Measurements from ENCODE around the gene CALM3.

- TF ChIP-seq CTCF (IDR thresholded peaks at IDR 0.05; ENCODE audit: low read length) (no peak), EZH2phosphoT487 (IDR thresholded peaks at IDR 0.05; ENCODE audit: low read length) (no peak), EZH2 (optimal IDR thresholded peaks at IDR 0.05; ENCODE audit: low read depth, low read length) (no peak)
Measured at GRCh38 chr19:46610413-46610775, 9.3 kb downstream of the CALM3 start.
